ENCODE measurements around the gene TNRC6C. TPM values are rescaled to one million over a fixed set of nuclear protein-coding genes. Genes with fewer than 3 reads are reported as not detected.

The TNRC6C gene
- total RNA-seq, 4 donors from 2014 or later, result 9.7 to 70.1 (median 23.2) TPM

DNA sequence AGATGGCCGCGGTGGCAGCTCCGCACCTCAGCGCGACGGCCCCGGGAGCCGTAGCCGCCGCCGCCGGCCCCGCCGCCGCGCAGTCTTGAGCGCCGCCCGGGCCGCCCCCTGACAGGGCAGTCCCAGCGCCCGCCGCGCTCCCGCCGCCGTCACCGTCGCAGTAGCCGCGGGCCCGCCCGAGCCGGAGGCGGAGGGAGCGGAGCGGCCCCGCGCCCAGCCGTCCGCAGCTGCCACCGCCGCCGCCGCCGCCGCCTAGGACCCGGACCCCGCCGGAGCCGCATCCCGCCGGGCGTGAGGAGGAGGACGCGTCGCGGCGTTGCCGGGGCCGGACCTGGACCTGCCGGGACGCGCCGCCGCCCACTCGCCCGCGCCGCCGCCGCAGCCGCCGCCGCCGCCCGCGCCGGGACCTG, 218 bp downstream of the TNRC6C start:
- Histone ChIP-seq H3K27ac (peak overlapping the region; percentile 76 to 96 (median 85)), H3K36me3 (no peaks in the 10 kb centered on the region), H3K4me1 (no peaks in the 10 kb centered on the region), H3K4me3 (peak overlapping the region; percentile 66 to 86 (median 70)), H3K9me3 (no peaks in the 10 kb centered on the region), H3K27me3 (no peaks in the 10 kb centered on the region)
- TF ChIP-seq POLR2A (IDR thresholded peaks at IDR 0.05), result no peak
- TF ChIP-seq, protein P1, sequence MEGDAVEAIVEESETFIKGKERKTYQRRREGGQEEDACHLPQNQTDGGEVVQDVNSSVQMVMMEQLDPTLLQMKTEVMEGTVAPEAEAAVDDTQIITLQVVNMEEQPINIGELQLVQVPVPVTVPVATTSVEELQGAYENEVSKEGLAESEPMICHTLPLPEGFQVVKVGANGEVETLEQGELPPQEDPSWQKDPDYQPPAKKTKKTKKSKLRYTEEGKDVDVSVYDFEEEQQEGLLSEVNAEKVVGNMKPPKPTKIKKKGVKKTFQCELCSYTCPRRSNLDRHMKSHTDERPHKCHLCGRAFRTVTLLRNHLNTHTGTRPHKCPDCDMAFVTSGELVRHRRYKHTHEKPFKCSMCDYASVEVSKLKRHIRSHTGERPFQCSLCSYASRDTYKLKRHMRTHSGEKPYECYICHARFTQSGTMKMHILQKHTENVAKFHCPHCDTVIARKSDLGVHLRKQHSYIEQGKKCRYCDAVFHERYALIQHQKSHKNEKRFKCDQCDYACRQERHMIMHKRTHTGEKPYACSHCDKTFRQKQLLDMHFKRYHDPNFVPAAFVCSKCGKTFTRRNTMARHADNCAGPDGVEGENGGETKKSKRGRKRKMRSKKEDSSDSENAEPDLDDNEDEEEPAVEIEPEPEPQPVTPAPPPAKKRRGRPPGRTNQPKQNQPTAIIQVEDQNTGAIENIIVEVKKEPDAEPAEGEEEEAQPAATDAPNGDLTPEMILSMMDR (IDR thresholded peaks at IDR 0.05), result no peak
- DNase-seq, result no peak

DNA sequence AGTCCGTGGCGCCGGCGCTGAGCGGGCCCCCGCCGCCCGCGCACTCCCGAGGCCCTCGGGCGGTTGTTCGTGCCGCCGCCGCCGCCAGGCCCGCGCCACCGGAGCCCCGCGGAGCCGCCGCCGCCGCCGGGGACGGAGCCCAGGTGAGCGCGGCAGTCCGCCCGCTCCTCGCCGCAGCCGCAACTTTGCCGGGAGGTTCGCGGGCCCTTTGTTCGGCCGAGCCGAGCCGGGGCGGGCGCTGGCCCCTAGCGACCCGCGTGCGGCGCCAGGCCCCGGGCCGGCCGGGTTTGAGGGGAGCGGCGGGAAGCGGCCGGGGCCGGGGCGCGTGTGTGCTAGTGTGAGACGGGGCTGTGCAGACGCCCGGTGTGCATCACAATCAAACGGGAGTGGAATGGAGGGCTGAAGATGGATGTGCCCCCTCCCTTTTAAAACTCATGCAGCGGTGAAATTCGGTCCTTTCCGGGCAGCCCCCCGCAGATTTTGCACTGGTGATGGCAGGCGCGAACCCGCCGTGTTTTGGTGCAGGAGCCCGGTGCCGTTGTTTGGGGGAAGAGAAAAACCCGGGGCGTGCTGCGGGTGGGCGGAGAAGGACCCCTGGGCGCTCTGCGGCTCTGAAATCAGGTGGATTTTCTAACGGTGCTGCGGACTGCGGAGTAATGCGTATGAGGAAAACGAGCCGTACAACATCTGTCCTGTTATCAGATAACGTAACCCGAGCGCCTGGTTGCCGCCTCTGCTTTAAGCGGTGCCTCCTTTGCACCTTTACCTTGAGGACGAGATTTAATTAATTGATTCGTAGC, 823 bp downstream of the TNRC6C start:
- peak overlapping the region; percentile 66 to 86 (median 70) for H3K4me3 ChIP-seq
- peak; percentile 25 to 57 (median 54) for DNase-seq
- no peak for TF ChIP-seq POLR2A (IDR thresholded peaks at IDR 0.05)
- TF ChIP-seq, protein P1 (IDR thresholded peaks at IDR 0.05), result no peak
- no peaks in the 10 kb centered on the region for H3K36me3 ChIP-seq
- H3K4me1 ChIP-seq, result peaks cover 0 to 2% (median 0%) of the 10 kb centered on the region in 4 donors
- peak overlapping the region; percentile 46 to 96 (median 80) for H3K27ac ChIP-seq
- H3K27me3 ChIP-seq, result no peaks in the 10 kb centered on the region
- H3K9me3 ChIP-seq, result no peaks in the 10 kb centered on the region

DNA sequence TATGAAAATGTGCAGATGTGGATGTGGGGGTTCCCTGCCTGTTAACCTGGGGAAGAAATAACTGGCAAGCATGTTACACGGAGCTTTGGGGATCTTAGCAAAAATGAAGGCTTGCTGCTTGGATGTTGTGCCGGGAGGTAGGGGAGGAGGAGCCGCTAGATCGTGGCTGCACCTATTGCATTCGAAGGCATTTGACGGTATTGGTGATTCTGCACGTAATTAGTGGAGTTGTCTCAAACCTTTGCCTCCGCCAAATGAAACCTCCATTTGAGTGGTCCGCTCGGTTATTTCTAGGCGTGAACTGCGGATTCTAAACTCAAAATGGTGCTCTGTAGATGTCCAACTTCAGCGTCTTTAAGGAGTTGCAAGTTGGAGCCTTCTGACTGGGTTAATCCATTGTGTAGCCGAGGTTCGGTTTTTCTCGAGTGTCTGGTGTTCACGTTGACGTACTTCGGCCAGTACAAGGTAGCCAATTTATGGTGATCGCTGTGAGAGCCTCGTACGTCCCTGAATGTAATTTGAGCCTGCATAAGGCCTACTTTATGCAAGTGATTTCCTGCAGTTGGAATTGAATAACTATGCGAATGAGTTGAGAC, 1.5 kb downstream of the TNRC6C start:
- no peaks in the 10 kb centered on the region for H3K27me3 ChIP-seq
- TF ChIP-seq POLR2A (IDR thresholded peaks at IDR 0.05), result no peak
- TF ChIP-seq, protein P1 (IDR thresholded peaks at IDR 0.05), result no peak

DNA sequence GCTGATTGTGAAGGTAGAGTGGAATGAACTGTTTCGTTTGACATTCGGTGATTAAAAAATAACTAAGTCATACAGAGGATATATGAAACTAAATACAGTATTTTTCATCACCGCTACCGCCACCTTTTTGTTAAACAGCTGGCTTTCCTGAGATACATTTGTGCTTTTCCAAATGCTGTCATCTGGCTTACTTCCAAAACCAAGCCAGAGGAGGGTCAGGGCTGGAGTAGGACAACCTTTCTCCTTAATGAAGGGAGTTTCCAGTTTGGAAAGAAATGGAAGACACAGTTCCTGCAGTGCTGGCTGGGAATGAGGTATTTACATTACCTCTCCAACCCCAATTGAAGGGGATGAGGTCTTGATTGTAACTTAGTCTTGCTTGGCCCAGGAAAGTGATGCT, 3.2 kb downstream of the TNRC6C start:
- Histone ChIP-seq H3K27ac (no peak overlapping the region), H3K36me3 (no peaks in the 10 kb centered on the region), H3K27me3 (no peaks in the 10 kb centered on the region), H3K4me3 (no peak overlapping the region), H3K4me1 (peaks cover 0 to 8% (median 0%) of the 10 kb centered on the region in 4 donors), H3K9me3 (no peaks in the 10 kb centered on the region)
- TF ChIP-seq, protein P1 (IDR thresholded peaks at IDR 0.05), result no peak
- no peak for TF ChIP-seq POLR2A (IDR thresholded peaks at IDR 0.05)
- no peak for DNase-seq

More for the DNA sequence above, 1.5 kb downstream of the TNRC6C start:
- no peaks in the 10 kb centered on the region for H3K9me3 ChIP-seq
- peaks cover 0 to 3% (median 0%) of the 10 kb centered on the region in 4 donors for H3K4me1 ChIP-seq
- no peaks in the 10 kb centered on the region for H3K36me3 ChIP-seq
- H3K27ac ChIP-seq, result peak overlapping the region; percentile 46 to 96 (median 80)
- peak overlapping the region; percentile 66 to 86 (median 70) for H3K4me3 ChIP-seq
- DNase-seq, result no peak

DNA sequence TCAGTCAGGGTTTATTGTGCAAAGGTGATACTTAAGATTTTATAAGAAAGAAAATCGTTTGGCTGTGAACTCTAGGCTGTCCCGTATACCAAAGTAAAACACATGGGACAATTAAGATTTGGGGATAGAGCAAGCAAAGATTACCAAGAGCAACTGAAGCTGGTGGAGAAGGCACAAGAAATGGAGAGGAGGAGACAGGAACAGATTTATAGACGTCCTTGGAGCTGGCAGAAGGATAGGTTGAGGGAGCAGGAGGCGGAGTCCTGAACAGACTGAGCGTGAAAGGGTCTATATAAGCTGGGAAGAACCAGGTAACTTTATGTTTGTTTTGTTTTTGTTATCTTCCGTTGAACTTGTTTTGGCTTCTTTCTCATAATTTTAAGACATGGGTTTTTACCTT, 3.8 kb downstream of the TNRC6C start:
- Histone ChIP-seq H3K4me1 (peaks cover 0 to 8% (median 0%) of the 10 kb centered on the region in 4 donors), H3K27ac (no peak overlapping the region), H3K27me3 (no peaks in the 10 kb centered on the region), H3K4me3 (no peak overlapping the region), H3K36me3 (no peaks in the 10 kb centered on the region), H3K9me3 (no peaks in the 10 kb centered on the region)
- DNase-seq, result no peak
- TF ChIP-seq, protein P1 (IDR thresholded peaks at IDR 0.05), result no peak
- TF ChIP-seq POLR2A (IDR thresholded peaks at IDR 0.05), result no peak
